AG10803 (cell line): ENCODE results near the gene SLC9A9.
A peak's percentile ranks its signal among the peaks of the same experiment; 100 is the strongest.

ENCODE experiments used
- DNase-seq: peaks from one replicate; pipeline ENCODE4 v3.0.0; 2010; ENCODE audit warnings: low read depth
- H3K4me3 ChIP-seq: 2 replicates; pipeline ENCODE4 v1.5.1; 2011; ENCODE audit warnings: mild to moderate bottlenecking, low read length, control low read depth
- TF ChIP-seq, protein P1 (sequence below): conservative IDR thresholded peaks from 2 replicates; pipeline ENCODE4 v1.5.1; 2011; ENCODE audit warnings: mild to moderate bottlenecking, low read length, control low read depth, inconsistent platforms

SLC9A9 gene

GRCh38 chr3:143271136-143271535, 577.1 kb downstream of the SLC9A9 start:
- TF ChIP-seq, protein P1, sequence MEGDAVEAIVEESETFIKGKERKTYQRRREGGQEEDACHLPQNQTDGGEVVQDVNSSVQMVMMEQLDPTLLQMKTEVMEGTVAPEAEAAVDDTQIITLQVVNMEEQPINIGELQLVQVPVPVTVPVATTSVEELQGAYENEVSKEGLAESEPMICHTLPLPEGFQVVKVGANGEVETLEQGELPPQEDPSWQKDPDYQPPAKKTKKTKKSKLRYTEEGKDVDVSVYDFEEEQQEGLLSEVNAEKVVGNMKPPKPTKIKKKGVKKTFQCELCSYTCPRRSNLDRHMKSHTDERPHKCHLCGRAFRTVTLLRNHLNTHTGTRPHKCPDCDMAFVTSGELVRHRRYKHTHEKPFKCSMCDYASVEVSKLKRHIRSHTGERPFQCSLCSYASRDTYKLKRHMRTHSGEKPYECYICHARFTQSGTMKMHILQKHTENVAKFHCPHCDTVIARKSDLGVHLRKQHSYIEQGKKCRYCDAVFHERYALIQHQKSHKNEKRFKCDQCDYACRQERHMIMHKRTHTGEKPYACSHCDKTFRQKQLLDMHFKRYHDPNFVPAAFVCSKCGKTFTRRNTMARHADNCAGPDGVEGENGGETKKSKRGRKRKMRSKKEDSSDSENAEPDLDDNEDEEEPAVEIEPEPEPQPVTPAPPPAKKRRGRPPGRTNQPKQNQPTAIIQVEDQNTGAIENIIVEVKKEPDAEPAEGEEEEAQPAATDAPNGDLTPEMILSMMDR: no peak
- no peak for DNase-seq
- H3K4me3 ChIP-seq: no peak overlapping the region

- H3K4me3 ChIP-seq: no peak overlapping the region
- TF ChIP-seq, protein P1: no peak
- DNase-seq: no peak
These were observed 578.5 kb downstream of the SLC9A9 start for GRCh38 chr3:143269741-143270140.

DNA sequence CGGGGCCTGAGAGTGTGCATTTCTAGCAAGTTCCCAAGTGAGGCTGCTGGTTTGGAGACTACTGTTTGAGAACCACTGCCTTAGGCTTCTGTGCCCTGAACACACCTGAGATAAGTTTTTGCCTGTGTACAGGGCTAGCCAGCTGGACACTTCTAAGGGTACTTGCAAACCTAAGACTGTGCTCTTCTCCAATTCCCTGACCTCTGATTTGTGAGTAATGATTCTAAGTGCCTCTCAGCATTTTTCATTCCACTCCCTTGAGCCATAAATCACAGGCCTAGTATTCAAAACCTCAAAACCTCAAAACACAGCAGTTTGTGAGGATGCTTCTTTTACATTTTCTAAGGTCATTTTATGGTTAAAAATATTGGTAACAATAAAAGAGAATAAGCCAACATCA, 580.3 kb downstream of the SLC9A9 start:
- TF ChIP-seq, protein P1: no peak
- DNase-seq: peak; percentile 29
- no peak overlapping the region for H3K4me3 ChIP-seq

GRCh38 chr3:143266927-143267326, 581.3 kb downstream of the SLC9A9 start:
- no peak for DNase-seq
- TF ChIP-seq, protein P1: no peak
- no peak overlapping the region for H3K4me3 ChIP-seq

DNA sequence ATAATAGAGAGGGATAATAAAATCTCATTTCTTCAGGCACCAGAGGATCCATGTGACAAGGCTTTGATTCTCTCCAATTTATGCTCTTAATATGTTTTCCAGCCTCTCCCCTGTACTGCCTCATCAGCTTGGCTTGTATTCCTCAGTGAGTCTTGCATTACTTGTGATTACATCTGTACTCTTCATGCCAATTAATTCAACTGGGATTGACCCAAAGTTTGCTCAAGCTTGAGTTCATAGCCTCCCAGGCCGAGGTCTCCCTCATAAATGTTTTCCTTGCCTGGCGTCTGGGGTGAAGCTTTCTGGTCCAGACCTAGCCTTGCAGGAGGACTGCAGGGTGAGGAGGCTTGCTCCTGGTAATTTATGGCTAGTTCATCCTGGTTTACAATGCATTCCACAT, 581.8 kb downstream of the SLC9A9 start:
- H3K4me3 ChIP-seq: no peak overlapping the region
- peak; percentile 43 for DNase-seq
- TF ChIP-seq, protein P1: no peak

- TF ChIP-seq, protein P1: no peak
- no peak for DNase-seq
- no peak overlapping the region for H3K4me3 ChIP-seq
These were observed 582.7 kb downstream of the SLC9A9 start for GRCh38 chr3:143265501-143266070.

- TF ChIP-seq, protein P1: no peak
- H3K4me3 ChIP-seq: no peak overlapping the region
- DNase-seq: no peak
These were observed 584.3 kb downstream of the SLC9A9 start for GRCh38 chr3:143263852-143264513.
